KG1 (cell line): ENCODE data around the gene CD81.
A peak's percentile ranks its signal among the peaks of the same experiment; 100 is the strongest.

Experiments
- DNase-seq: peaks from one replicate; lab custom pipeline; 2025; lab: John Stamatoyannopoulos, UW

Gene CD81

DNA sequence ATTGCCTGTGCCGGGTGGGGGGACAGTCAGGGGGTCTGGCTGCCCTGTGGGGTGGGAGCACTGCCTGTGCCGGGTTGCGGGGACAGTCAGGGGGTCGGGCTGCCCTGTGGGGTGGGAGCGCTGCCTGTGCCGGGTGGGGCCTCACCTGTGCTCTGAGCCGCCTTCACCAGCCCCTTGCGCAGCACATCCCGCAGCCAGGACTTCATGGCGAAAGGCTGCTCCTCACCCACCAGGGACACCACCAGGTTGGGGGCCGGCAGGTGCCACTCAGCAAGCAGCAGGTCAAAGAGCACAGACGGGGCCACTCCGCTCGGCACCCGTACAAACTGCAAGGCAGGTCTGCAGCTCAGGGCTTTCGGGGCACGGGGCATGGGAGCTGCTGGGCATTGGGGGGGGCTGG, 44.9 kb downstream of the CD81 start:
- no peak for DNase-seq

DNA sequence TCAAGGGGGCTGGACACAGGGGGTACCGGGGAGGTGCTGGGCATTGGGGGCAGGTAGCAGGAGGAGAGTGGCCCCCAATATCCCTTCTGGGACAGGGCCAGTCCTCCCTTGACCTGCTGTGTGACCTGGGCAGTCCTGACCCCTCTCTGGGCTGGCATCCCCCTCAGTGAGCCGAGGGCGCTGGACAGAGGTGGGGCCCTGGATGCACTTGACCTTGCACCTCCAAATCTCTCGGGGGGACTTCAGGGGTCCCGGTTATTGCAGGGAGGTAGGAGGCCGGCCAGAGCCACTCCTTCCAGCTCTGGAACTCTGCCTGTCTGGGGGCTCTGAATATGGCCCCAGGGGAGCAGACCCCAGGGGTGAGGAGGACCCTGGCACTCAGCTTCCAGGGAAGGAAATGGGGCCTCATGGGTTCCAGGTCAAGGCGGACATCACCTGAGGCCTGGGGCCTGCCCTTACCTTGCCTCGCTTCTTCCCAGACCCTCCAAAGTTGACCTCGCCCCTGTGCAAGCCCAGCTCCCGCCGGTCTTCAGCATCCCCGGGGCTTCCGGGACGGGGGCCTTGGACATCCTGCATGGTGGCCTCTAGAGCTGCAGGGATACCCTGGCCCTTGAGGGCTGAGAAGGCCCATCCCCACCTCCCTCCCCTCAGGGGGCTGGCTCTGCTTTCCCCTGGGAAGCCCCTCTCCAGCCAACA, 45.5 kb downstream of the CD81 start:
- DNase-seq = no peak

DNA sequence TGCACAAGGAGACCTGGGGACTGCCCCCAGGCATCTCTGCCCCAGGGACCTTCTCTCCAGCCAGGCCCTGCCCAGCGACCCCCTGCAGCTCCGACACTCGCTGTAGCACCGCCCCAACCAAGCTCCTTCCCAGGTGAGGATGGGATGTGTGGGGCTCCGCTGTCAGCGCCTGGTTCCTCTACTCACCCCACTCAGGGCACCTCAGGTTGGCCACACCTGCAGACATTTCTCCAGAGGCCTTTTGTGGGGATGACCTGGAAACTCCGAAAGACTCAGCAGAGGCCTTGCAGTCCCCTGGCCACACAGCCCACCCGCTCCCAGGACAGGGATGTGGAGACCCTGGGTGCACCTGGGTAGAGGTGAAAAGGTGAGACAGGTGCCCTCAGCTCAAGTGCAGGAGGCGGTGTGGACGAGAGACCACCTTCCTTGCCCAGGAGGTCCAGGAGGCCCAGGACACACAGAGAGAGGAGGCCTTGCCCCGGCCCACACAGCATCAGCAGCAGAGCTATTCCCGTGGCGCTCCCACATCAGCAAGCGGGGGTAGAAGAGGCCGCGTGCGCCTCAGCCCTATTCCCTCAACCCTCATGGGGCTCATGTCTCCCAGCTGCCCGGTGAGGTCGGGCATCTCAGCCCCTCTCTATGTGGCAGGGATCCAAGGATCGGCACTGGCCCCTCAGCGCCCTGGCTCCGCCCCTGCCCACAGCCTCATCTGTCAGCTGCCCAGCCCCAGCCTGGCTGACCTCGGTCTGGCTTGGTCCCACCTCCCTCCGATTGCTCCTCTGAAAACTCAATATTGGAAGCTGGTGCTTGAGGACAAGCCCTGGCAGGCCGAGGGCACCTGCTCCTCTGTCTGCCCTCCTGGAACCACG, 46.3 kb downstream of the CD81 start:
- no peak for DNase-seq

DNA sequence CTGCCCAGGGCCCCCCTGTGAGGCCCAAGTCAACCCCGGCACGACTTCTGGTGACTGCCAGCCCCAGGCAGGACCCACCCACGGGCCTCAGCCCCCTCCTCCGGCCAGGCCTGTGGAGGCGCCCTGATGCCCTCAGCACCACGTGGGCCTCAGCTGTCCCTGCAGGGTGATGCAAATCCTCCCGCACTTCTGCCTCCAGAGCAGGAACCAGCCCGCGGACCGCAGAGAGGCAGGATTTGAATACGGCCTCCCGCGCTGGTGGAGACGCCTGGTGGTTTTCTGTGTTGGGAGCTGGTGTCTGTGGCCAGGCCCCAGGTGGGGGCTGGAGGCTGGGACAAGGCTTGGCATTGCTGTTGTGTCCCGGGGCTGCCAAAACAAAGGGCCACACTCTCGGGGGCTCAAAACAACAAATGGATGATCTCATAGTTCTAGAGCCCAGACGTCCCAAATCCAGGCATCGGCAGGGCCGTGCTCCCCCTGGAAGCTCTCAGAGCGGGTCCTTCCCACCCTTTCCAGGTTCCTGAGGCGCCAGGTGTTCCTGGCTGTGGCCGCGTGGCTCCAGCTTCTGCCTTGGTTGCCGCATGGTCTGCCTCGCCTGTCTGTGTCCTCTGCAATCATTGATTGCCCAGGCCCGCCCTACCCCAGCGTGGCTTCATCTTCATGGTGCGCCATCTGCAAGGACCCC, 47.8 kb downstream of the CD81 start:
- no peak for DNase-seq

DNA sequence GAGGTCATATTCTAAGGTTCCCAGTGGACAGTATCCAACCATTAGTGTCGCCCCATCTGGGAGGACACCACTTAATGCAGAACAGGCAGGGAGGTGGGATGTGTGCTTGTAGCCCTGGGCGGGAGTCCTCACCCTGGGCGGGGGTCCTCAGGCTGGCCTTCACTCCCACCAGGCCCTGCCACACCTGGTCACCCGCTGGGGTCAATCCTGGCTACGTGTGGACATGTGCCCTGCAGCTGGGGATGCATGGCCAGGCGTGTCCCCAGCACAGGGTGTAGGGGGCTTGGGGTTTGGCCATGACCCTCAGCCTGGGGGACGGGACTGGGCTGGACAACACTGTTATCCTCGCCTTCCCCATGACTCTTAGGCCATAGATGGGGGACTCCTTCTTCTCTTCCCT, 48.4 kb downstream of the CD81 start:
- DNase-seq = no peak

DNA sequence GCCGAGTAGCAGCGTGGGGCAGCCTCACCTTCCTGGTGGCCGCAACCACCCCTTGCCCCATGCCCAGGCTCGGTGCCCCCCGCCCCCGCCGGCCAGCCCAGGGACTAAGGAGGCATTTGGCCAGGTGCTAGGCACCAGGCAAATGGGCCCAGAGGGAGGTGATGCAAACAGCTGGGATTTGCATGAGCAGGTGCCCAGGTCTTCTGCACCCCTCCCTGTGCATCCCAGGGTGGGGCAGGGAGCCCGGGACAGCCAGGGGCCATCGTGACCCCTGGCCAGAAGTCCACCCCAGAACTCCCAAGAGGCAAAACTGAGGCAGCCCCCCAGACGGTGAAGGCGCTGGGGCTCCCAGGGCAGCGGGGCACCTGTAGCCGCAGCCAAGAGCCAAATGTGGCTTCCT, 49.1 kb downstream of the CD81 start:
- DNase-seq = no peak

DNA sequence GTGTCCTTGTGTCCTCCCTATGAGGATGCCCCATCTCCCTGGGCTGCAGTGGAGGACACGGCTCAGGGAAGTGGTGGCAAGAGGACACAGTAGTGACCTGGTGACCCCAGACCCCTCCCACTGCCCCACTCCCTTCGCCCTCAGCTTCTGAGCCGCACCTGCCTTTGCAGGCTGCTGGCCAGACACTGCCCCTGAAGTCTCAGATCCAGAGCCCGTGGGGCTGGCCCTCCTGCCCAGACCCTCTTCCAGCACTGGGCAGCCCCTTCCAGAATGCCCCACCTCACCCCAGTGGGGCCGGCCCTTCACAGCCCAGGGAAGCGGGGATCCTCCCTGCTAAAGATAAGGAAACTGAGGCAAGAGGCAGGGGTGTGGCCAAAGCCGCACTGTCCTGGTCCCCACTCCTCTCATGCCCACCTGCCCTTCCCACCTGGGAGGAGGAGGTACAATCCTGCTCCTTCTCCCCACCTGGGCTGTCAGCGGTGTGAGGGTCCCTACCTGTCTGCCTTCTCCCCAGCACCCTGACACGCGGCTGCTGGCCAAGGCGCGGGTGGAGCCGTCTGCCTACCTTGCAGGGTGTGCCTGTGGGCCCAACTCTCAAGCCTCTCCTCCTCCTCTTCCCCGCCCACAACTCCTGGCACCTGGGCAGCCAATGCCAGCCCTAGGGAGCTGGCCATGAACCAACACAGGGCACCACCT, 49.9 kb downstream of the CD81 start:
- no peak for DNase-seq

DNA sequence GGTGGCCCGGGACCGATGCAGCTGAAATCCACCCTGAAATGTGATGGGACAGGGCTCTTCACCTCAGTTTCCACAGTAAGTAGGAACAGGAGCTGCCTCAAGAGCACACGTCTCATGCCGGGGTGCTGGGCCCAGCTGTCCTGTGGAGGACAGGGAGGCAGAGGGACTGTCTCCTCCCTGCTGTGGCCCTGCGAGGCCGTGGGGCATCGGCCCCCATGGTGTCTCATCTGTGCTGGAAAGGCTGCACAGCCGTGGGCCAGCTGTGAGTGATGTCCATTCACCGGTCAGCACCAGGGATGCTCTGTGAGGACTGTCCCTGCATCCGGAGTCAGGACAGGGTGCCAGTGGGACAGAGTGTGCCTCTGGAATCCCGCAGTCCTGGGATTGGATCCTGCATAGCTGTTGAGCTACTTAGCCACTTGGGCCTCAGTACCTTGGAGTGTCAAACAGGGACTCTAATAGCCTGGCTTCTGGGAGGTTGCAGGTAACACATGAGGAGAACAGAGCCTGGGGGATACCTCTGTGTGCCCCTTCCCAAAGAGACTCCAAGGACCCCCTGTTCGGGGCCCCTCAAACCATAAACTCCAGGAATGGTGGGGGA, 50.7 kb downstream of the CD81 start:
- no peak for DNase-seq

DNA sequence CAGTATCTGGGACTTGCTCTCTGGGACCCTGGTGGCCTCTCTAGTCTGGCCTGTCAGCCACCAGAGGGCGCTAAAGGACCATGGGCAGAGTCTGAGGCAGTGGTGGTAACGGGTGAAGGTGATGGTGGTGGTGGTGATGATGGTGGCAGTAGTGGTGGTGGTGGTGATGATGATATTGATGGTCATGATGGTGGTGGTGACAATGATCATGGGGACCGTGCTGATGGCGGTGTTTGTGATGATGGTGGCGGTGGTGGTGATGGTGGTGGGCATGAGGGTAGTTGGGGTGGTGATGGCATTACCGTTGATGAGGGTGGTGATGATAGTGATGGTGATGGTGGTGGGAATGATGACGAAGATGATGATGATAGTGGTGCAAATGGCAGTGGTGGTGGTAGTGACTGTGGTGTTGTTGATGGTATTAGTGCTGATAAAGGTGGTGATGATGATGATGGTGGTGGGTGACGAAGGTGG, 51.2 kb downstream of the CD81 start:
- peak; percentile 81 for DNase-seq

DNA sequence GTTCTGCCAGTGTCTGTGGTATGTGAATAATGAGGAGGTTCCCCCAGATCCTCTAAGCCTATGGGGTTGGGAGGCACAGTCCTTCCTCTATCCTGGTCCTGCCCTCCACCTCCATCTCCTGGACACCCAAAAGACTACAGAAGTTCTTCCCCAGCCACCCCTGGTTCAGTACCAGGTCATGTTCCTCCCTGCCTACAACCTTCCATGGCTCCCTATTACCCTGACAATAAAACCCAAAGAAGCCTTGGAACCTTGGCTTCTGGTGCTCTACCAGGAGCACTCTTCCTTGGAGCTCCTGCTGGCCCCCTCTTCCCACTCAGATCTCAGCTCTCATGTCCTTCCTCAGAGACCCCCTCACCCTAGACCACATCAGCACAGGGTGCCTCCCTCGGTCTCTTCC, 54.3 kb downstream of the CD81 start:
- no peak for DNase-seq

DNA sequence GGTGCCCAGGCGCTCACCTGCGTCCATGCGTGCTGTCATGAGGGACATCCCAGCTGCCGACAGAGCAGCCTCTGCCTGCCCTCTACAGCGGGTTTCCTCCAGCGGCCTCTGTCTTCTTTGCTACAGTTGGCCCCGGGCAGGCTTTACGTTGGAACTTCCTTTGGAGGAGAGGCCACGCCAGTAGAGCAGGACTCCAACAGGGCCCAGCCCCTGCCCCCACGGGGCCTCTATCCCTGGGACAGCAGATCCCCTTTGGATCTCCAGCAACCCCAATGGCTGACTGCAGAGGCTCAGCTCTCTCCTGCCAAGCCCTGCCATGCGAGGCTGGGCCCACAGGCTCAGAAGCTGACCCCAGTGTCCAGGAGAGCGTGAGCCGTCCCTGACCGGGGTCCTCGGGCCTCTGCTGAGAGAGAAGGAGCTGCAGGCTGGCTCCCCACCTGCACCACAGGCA, 55.1 kb downstream of the CD81 start:
- no peak for DNase-seq

DNA sequence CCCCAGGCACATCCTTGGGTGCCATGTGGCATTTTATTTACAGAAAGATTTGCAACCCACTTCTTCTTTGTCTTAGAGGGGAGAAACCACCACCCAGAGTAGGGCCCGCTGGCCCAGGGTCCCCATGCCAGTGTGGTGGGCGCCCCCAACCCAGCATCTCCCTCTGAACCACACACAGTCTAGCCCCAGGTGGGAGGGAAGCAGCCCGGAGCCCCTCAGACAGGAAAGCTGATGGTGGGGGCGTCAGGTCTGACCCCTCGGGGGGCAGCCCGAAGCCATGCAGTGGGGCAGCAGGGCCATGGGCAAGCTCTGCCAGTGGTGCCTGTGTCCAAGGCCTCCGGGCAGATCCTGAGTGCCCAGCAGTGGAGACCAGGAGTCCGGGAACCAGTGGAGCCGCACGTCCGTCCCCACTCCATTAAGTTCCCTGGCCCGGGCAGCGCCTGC, 55.5 kb downstream of the CD81 start:
- DNase-seq = no peak

DNA sequence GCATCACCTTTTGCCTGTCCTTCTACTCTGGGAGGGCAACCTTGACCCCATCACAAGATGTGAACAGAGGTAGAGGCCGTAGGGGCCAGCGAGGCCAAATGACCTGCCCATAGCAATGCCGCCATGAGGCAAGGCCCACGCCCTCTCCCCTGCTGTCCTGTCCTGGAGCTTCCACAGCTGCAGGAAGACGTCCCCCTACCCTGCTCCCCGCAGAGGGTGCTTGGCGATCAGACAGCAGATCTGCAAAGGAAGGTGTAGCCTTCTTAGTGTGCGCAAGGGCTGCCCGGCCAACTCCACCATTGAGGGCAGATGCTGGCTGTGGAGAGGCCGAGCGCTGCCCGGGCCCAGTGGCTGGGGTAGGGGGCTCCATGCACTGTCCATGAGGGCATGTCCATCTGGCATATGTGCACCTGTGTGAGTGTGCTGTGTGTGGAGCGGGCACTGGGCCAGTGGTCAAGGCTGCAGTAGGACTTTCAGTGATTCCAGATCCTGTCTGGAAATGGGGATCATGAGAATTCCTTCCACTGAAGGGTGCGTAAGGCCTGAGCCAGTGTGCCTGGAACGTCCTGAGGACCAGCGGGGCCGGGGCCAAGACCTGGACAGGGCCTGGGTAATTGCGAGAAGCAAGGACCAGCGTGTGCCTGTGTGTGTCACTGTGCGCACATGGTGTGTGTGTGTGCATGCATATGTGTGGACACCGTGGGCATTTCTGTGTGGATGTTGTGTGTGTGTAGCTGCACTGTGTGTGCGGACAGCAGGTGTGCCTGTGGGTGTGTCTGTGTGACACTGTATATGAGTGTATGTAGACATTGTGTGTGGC, 56.2 kb downstream of the CD81 start:
- no peak for DNase-seq

DNA sequence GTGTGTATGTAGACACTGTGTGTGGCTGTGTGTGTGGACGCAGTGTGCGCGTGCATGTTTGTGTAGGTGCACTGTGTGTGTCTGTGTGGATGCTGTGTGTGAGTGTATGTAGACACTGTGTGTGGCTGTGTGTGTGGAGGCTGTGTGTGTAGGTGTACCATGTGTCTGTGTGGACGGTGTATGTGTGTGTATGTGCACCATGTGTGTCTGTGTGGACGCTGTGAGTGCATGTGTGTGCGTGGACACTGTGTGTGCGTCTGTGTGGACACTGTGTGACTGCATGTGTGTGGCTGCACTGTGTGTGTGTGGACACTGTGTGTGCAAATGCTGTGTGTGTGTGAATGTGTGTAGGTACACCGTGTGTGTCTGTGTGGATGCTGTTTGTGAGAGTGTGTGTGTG, 56.9 kb downstream of the CD81 start:
- DNase-seq = no peak

DNA sequence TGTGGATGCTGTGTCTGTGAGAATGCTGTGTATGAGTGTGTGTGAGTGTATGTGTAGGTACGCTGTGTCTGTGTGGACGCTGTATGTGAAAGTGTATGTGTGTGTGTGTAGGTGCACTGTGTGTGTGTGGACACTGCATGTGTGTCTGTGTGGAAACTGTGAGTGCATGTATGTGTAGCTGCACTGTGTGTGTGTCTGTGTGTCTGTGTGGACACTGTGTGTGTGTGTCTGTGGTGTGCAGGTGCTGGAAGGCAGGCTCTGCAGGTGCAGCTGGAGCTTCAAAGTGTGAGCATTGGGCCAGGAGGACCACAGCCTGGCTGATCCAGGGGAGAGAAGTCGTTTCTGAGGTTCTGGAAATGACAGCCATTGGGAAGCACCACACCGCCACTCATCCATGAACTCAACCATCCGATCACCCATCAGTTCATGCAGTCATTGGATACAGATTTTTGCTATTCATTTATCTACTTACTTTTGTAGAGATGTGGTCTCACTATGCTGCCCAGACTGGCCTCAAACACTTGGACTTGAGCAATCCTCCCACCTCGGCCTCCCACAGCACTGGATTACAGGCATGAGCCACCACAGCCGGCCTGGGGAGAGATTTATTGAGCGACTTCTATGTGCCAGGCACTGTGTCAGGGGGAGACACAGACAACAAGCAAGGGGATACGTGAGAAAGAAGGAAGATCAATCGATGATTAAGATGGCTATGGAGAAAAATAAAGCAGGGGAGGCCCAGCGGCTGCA, 57.6 kb downstream of the CD81 start:
- DNase-seq = no peak

DNA sequence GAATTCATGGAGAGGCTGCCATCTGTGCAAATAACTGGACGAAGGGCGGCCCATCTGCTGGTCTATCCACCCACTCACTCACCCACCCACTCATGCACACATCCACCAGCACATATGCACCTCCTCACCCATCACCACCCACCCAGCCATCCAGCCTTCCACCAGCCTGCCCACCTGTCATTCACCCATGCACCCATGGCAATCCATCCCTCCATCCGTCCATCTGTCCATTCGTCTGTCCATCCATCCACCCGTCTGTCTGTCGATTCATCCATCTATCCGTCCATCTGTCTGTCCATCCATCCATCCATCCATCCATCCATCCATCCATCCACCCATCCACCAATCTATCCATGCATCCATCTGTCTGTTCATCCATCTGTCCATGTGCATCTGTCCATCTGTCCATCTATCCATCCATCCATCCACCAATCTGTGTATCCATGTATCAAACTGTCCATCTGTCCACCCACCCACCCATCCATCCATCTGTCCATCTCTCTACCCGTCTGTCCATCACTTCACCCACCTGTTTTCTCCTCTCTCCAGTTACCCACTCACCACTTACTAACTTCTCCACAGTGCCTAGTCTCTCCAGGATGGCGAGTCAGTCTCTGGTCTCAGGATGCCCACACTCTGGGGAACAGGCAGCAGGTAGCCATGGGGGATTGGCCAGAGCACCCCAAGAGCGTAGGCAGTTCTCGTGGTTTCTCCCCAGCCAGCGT, 58.3 kb downstream of the CD81 start:
- no peak for DNase-seq

DNA sequence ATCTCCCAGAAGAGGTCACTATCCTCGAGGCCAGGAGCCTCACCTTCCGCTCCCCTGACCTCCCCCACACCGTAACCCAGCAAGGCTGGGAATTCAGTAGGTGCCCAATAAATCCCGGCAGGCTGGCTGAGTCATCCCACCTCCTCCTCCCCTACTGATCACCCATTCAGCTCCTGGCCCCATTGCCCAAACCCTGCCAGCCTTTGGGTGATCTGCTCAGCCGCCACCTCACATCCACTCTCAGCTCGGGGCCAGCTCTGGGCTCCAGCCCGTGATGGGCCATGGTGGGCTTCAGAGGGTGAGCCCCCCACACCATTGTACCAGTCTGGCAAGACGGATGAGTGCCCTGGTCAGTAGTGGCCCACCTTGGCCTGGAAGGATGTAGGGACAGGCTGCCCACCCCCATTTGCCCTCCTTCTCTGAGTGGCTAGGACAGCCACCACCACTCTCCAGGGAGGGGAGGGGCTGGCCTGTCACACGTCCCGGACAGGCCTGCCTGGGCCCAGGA, 59.0 kb downstream of the CD81 start:
- no peak for DNase-seq

DNA sequence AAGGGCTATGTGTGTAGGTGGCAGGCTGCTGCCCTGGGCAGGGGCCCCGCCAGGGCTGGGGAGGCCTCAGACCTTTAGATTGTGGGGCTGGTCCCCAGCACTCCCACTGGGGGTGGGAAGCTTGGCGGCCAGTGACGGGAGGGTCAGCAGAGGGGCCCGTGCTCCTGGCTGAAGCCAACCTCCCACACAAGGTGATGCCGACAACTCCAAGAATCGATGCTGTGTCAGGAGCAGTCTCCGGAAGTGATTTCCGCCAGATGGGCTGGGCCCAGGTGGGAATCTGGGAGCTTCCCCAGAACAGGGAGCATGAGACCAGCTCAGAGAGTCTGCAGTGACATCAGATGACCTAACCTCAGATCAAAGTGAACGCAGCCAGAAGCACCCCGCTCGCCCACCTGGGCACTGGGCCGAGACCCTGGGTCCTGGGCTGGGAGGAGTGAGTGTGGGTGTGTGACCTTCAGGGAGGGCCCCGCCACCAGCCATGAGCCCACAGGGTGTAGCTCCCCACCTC, 59.5 kb downstream of the CD81 start:
- DNase-seq = no peak

DNA sequence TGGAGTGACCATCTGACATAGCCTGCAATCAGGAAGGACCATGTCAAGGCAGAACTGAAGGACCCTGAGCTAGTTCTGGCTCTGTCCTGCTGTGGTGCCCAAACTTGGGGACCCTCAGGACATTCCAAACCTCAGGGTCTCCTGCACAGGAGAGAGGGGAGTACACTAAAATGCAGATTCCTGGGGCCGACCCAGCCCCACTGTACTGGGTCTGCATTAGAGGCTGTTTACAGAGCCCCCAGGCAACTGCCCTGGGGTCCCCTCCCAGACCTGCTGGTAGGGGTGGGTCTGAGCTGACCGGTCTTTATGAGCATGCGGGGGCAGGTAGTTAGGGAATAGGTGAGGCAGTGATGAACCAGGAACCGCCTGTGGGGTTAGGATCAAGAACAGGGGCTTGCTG, 60.4 kb downstream of the CD81 start:
- no peak for DNase-seq
